ENCODE measurements around the gene STK39.

Gene STK39

GRCh38 chr2:167943368-167943767 is 304.0 kb downstream of the STK39 start:
- DNase-seq, result no peak

- no peak for DNase-seq
Measured at GRCh38 chr2:167942366-167943081, 304.9 kb downstream of the STK39 start.

- DNase-seq, result no peak
Measured at GRCh38 chr2:167941604-167942003, 305.8 kb downstream of the STK39 start.

GRCh38 chr2:167940734-167941507 is 306.5 kb downstream of the STK39 start:
- no peak for DNase-seq

GRCh38 chr2:167940346-167940725 is 307.1 kb downstream of the STK39 start:
- no peak for DNase-seq

DNA sequence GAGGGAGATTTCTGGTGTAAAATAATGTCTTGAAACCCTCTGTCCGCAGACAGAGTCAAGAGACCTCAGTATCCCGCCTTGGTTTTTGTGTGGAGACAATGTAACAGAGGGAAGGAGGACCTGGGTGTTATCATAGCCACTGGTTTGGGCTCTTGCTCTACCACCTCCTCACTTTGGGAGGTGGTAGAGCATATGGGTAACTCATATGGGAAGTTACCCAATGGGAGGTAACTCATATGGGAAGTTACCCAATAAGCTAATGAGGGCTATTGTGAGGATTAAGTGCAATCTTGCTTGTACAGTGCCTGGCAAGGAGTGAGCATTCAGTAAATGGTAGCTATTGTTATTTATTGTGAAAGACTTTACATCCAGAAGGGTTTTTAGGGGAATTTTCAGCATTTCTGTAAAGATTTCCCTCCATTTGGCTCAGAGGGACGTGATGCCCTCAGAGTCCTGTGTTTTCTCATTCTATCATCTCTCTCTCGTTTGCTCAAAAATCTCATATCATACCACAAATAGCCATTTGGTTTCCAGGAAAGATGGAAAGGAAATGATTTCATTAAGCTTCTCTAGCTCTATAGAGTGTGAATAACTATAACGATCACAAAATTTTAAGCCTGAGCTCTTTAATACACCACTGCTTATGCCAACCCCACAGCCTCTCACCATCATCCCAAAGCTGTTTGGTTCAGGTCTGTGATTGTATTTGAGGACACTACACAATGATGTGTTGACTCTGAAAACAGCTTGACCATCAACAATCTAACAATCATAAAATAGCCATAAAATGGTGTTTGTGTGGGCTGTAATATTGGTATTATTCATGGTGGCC is 307.7 kb downstream of the STK39 start:
- DNase-seq, result no peak

- no peak for DNase-seq
Measured at GRCh38 chr2:167937403-167937802, 310.0 kb downstream of the STK39 start.

DNA sequence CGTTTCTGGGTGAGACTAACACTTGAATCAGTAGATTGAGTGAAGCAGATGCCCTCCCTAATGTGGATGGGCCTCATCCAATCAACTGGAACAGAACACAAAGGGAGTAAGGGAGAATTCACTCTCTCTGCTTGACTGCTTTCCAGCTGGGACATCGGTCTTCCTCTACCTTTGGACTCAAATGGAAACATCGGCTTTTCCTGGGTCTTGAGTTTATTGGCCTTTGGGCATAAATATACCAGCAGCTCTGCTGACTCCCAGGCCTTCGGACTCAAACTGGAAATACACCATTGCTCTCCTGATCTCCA is 311.6 kb downstream of the STK39 start:
- no peak for DNase-seq

- no peak for DNase-seq
Measured at GRCh38 chr2:167933097-167933814, 314.1 kb downstream of the STK39 start.

DNA sequence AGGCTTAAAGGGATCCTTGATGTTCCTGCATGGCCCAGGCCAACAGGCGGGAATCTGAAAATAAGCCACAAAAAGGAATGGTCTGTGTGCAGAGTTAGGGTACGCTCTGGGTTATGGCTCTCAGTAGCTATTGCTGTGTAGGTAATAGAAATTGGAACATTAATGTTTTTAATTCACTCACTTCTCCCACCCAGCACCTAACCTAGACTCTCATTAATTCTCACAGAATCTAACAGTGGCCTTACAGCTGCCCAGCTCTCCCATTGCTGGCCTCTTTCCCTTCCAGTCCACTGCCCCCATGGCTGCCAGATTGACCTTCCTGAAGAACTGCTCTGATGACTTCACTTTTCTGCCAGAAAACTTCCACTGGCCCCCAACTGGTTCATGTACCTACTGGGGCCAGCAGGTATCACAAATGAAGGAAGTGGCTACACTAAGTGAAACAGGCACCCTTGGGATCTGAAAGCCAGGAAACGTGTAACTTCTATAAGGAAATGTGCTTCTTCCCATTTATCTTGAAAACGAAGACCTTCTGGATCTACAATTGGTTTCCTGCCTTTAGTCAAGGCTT is 315.2 kb downstream of the STK39 start:
- no peak for DNase-seq

DNA sequence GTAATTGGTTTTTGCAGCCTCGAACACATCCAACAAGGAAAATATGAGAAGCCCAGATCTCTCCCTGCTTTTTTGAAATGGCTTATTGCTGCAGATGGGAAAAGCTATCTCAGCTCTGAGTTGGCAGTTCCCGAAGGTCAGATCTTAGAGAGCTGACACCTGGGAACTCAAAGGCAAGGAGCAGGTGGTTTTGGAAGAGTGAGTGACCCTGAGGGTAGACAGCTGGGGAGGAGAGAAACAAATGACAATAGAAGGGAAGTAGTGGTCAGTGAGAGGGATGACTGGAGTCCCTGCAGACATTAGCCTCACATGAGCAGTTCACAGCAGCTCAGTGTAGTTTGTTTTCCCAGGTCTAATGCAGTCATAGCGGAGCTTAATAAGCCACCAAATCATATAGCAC is 317.9 kb downstream of the STK39 start:
- no peak for DNase-seq

- DNase-seq, result no peak
Measured at GRCh38 chr2:167928434-167928833, 319.0 kb downstream of the STK39 start.

DNA sequence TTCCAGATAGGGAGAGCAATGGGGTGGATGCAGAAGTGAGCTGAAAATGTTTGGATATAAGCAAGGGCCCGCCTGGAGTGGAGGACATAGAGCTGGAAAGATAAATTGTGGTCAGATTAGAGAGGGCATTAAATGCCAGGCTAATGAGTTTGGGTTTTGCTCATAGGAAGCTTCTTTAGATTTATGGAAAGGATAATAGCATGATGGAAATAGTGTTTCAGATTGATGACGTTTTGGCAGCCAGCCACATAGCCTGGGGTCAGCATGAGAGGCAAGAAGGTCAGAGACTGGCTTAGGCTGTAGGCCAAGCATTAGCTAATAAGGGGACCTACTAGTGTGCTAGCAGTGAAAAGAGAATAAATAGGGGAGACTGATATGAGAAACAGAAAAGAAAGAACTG is 321.6 kb downstream of the STK39 start:
- DNase-seq, result no peak

- no peak for DNase-seq
Measured at GRCh38 chr2:167924556-167924955, 322.8 kb downstream of the STK39 start.

GRCh38 chr2:167916756-167917155 is 330.6 kb downstream of the STK39 start:
- DNase-seq, result no peak

GRCh38 chr2:167914969-167915368 is 332.4 kb downstream of the STK39 start:
- DNase-seq, result no peak

DNA sequence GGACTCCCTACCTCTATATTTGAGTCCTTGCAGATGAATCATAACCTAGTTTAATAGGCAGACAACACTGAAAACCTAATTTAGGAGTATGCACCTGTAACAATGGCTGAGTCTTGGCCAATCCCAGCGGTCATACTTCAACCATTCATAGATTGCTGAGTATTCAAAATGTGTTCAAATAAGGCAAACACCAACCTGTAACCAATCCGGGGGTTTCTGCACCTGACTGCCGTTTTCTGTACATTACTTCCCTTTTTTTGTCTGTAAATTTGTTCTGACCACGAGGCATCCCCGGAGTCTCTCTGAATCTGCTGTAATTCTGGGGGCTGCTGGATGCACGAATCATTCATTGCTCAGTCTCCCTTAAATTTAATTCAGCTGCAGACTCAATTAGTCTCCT is 338.6 kb downstream of the STK39 start:
- no peak for DNase-seq

DNA sequence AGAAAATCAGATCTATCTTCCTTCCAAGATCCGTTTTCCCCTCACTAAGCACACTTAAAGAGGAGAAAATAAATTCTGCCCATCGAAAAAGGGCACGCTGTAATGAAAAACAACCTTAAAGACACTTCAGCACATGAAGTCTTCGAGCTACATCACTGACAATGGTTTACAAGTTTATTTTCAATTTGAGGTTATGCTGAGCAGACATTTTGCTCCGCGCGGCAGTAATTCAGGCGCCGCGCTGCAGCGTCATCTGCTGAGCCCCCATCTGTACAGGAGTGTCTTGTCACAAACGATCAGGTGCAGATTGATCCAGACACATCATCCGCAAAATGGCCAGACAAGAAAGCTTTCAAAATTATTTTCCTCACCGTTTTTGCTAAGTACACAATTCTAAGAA is 341.7 kb downstream of the STK39 start:
- DNase-seq, result no peak
